Sigmoid colon (tissue), 7 donors: ENCODE data around the gene CDC42SE2. TPM values are rescaled to one million over a fixed set of nuclear protein-coding genes. Genes with fewer than 3 reads are reported as not detected.
A peak's percentile ranks its signal among the peaks of the same experiment; 100 is the strongest.

ENCODE experiments used
- DNase-seq: peaks from one replicate; pipeline ENCODE4 v3.0.0-alpha.2; 2019
- H3K27ac ChIP-seq, 4 donors: fragments of 200-600 bp; sonication (generic); one replicate each; pipeline ENCODE4 v1.5.1; 2016 to 2019; ENCODE audit warnings: mild to moderate bottlenecking in 1 of 4
- H3K27me3 ChIP-seq, 3 donors: fragments of 200-600 bp; sonication (generic); one replicate each; pipeline ENCODE4 v1.5.1; 2019; ENCODE audit warnings: mild to moderate bottlenecking in 1 of 3
- H3K36me3 ChIP-seq, 4 donors: fragments of 200-600 bp; sonication (generic); one replicate each; pipeline ENCODE4 v1.5.1; 2016 to 2019
- H3K4me1 ChIP-seq, 4 donors: fragments of 200-600 bp; sonication (generic); one replicate each; pipeline ENCODE4 v1.5.1; 2017 to 2019
- H3K4me3 ChIP-seq, 4 donors: fragments of 200-600 bp; sonication (generic); one replicate each; pipeline ENCODE4 v1.5.1; 2017 to 2019; ENCODE audit warnings: mild to moderate bottlenecking in 2 of 4, moderate library complexity in 1 of 4
- H3K9me3 ChIP-seq, 4 donors: fragments of 200-600 bp in 3 of 4; sonication (generic) in 3 of 4; one replicate each; pipeline versions ENCODE4 v1.5.1 to v1.6.1; 2013 to 2019
- EP300 ChIP-seq, 4 donors: sonication (generic); formaldehyde crosslinking; IDR thresholded peaks; one replicate each; pipeline ENCODE4 v1.6.1; 2017; ENCODE audit warnings: antibody characterized with exemption in 4 of 4
- POLR2A ChIP-seq, 2 donors: fragments of 450-650 bp; IDR thresholded peaks; one replicate each; pipeline ENCODE4 v1.6.1; 2016; ENCODE audit warnings: antibody characterized with exemption in 2 of 2, mild to moderate bottlenecking in 2 of 2, moderate library complexity in 2 of 2
- POLR2AphosphoS5 ChIP-seq, 4 donors: sonication (generic); formaldehyde crosslinking; IDR thresholded peaks; one replicate each; pipeline ENCODE4 v1.6.1; 2017; ENCODE audit warnings: antibody characterized with exemption in 4 of 4
- WGBS, 2 donors: extraction: QIAGEN DNeasy Blood & Tissue Kit; methylation state at CpG; one replicate each; pipeline ENCODE4 v1.1.7; 2013; 5-methylcytosine and 5-hydroxymethylcytosine counted together
- intact Hi-C: fragments of 100-400 bp; cut with DNase I; formaldehyde crosslinking; loops from one replicate; pipeline ENCODE4 v1.15.1; 2023
- polyA plus RNA-seq, 3 donors: library from polyadenylated mRNA; stranded (reverse); fragments of 200-250 nt; gene quantifications; one replicate each; pipeline ENCODE4 v1.2.3, GENCODE V29; 2013
- total RNA-seq, 4 donors: library from RNA; depleted of rRNA; stranded (reverse); fragments of >200 nt; gene quantifications; one replicate each; pipeline ENCODE4 v1.1.0, GENCODE V29; 2016
- TF ChIP-seq, protein P1 (sequence below), 4 experiments: fragments of 450-650 bp in 3 of 4; fragments of 200-600 bp in 1 of 4; IDR thresholded peaks; one replicate each; pipeline ENCODE4 v1.5.1; 2016 to 2019; ENCODE audit warnings: antibody characterized with exemption in 4 of 4, mild to moderate bottlenecking in 3 of 4, moderate library complexity in 2 of 4
- donor health status: healthy with polysubstance abuse.
- donor health status: Bipolar disorder and iron deficiency.
- donor health status: healthy.

Gene CDC42SE2
- total and polyA plus RNA-seq, 7 donors: 24.1 to 109 (median 33.2) TPM

GRCh38 chr5:131389096-131389868 lies 125.4 kb downstream of the CDC42SE2 start:
- no peak for DNase-seq
- Histone ChIP-seq H3K4me3 (no peak overlapping the region), H3K4me1 (peaks cover 0 to 13% (median 6%) of the 10 kb centered on the region in 4 donors), H3K36me3 (peaks cover 0 to 34% (median 0%) of the 10 kb centered on the region in 4 donors), H3K27me3 (no peaks in the 10 kb centered on the region), H3K9me3 (no peaks in the 10 kb centered on the region), H3K27ac (no peak overlapping the region)
- TF ChIP-seq, protein P1, sequence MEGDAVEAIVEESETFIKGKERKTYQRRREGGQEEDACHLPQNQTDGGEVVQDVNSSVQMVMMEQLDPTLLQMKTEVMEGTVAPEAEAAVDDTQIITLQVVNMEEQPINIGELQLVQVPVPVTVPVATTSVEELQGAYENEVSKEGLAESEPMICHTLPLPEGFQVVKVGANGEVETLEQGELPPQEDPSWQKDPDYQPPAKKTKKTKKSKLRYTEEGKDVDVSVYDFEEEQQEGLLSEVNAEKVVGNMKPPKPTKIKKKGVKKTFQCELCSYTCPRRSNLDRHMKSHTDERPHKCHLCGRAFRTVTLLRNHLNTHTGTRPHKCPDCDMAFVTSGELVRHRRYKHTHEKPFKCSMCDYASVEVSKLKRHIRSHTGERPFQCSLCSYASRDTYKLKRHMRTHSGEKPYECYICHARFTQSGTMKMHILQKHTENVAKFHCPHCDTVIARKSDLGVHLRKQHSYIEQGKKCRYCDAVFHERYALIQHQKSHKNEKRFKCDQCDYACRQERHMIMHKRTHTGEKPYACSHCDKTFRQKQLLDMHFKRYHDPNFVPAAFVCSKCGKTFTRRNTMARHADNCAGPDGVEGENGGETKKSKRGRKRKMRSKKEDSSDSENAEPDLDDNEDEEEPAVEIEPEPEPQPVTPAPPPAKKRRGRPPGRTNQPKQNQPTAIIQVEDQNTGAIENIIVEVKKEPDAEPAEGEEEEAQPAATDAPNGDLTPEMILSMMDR (IDR thresholded peaks at IDR 0.05): no peak
- no peak for TF ChIP-seq POLR2A (IDR thresholded peaks at IDR 0.05)
- no peak for TF ChIP-seq POLR2AphosphoS5 (IDR thresholded peaks at IDR 0.05)
- TF ChIP-seq EP300 (IDR thresholded peaks at IDR 0.05): no peak
- WGBS, 2 donors: 78 to 88% methylated on average over 4 of the region's 4 CpGs
- intact Hi-C loops: no loop called here

- Histone ChIP-seq H3K4me1 (peaks cover 0 to 16% (median 7%) of the 10 kb centered on the region in 4 donors), H3K27me3 (no peaks in the 10 kb centered on the region), H3K4me3 (no peak overlapping the region), H3K9me3 (no peaks in the 10 kb centered on the region), H3K36me3 (peaks cover 0 to 34% (median 0%) of the 10 kb centered on the region in 4 donors), H3K27ac (no peak overlapping the region)
- WGBS, 2 donors: 65 to 67% methylated on average over 1 of the region's 1 CpG
- intact Hi-C loops: no loop called here
- no peak for DNase-seq
- TF ChIP-seq POLR2A (IDR thresholded peaks at IDR 0.05) (no peak), POLR2AphosphoS5 (IDR thresholded peaks at IDR 0.05) (no peak), EP300 (IDR thresholded peaks at IDR 0.05) (no peak)
- TF ChIP-seq, protein P1 (IDR thresholded peaks at IDR 0.05): no peak
Observed at GRCh38 chr5:131389869-131390265, 126.0 kb downstream of the CDC42SE2 start.

DNA sequence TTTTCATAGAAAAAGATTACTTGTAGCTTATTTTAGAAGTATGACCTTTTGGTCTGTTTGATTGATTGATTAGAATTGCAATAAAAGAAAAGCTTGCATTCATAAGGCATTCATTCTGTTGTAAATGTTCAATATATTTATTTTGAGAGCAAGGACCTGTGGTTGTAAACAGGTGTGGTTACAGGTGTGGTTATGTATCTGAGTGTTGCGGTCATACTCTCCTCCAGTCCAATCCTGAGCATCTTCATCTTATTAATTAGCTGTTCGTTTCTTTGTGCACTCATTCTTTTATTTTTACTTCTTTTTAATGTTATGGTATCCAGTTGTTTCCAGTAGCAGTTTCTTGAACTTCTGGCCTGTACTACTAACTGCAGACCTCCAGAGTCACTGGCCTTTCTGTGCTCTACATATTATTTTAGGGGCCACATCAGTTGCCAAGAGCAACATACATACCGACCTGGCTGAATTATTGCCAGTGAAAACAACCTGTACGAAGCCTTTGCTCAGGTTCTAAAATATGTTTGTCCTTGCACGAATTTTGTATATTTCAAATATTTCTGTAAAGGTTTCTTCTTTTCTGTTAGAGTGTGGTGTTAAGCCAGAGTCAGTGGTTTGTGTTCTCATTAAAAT lies 128.7 kb downstream of the CDC42SE2 start:
- Histone ChIP-seq H3K9me3 (no peaks in the 10 kb centered on the region), H3K27ac (no peak overlapping the region), H3K4me3 (no peak overlapping the region), H3K4me1 (peaks cover 0 to 23% (median 7%) of the 10 kb centered on the region in 4 donors), H3K36me3 (peaks cover 0 to 33% (median 0%) of the 10 kb centered on the region in 4 donors), H3K27me3 (no peaks in the 10 kb centered on the region)
- TF ChIP-seq POLR2A (IDR thresholded peaks at IDR 0.05) (no peak), POLR2AphosphoS5 (IDR thresholded peaks at IDR 0.05) (no peak), EP300 (IDR thresholded peaks at IDR 0.05) (no peak)
- TF ChIP-seq, protein P1 (IDR thresholded peaks at IDR 0.05): no peak
- WGBS, 2 donors: 50 to 78% methylated on average over 5 of the region's 5 CpGs
- intact Hi-C loops: no loop called here
- DNase-seq: no peak

- Histone ChIP-seq H3K4me1 (peaks cover 0 to 27% (median 8%) of the 10 kb centered on the region in 4 donors), H3K27me3 (no peaks in the 10 kb centered on the region), H3K36me3 (peaks cover 0 to 25% (median 0%) of the 10 kb centered on the region in 4 donors), H3K4me3 (no peak overlapping the region), H3K27ac (peak overlapping the region in 1 of 4 donors; percentile 22), H3K9me3 (no peaks in the 10 kb centered on the region)
- WGBS, 2 donors: 71 to 77% methylated on average over 5 of the region's 5 CpGs
- no peak for DNase-seq
- TF ChIP-seq EP300 (IDR thresholded peaks at IDR 0.05): no peak
- TF ChIP-seq, protein P1 (IDR thresholded peaks at IDR 0.05): no peak
- no peak for TF ChIP-seq POLR2AphosphoS5 (IDR thresholded peaks at IDR 0.05)
- TF ChIP-seq POLR2A (IDR thresholded peaks at IDR 0.05): no peak
- intact Hi-C loops: no loop called here
Observed at GRCh38 chr5:131393498-131393968, 129.7 kb downstream of the CDC42SE2 start.
